Stomach (tissue), 9 donors: Measurements from ENCODE around the gene FIGN. TPM values are rescaled to one million over a fixed set of nuclear protein-coding genes. Genes with fewer than 3 reads are reported as not detected.

Experiments used
- DNase-seq, 2 donors: peaks; one replicate each; pipeline versions ENCODE4 v3.0.0 to v3.0.0-alpha.2; 2013 to 2019
- H3K27ac ChIP-seq, 5 donors: fragments of 200-600 bp in 4 of 5; sonication (generic) in 4 of 5; one replicate each; pipeline ENCODE4 v1.5.1; 2013 to 2019; ENCODE audit warnings: mild to moderate bottlenecking in 1 of 5, moderate library complexity in 1 of 5
- H3K27me3 ChIP-seq, 3 donors: fragments of 200-600 bp; sonication (generic); one replicate each; pipeline ENCODE4 v1.5.1; 2017 to 2019; ENCODE audit warnings: mixed run types in 1 of 3
- H3K36me3 ChIP-seq, 4 donors: fragments of 200-600 bp; sonication (generic); 1 replicate in 3 of 4; 2 replicates in 1 of 4; pipeline ENCODE4 v1.5.1; 2016 to 2019
- H3K4me1 ChIP-seq, 4 donors: fragments of 200-600 bp; sonication (generic); one replicate each; pipeline ENCODE4 v1.5.1; 2016 to 2019
- H3K4me3 ChIP-seq, 4 donors: fragments of 200-600 bp; sonication (generic) in 3 of 4; one replicate each; pipeline ENCODE4 v1.5.1; 2016 to 2019; ENCODE audit warnings: mild to moderate bottlenecking in 1 of 4
- H3K9me3 ChIP-seq, 4 donors: fragments of 200-600 bp; sonication (generic); one replicate each; pipeline ENCODE4 v1.5.1; 2016 to 2019
- EP300 ChIP-seq: sonication (generic); formaldehyde crosslinking; IDR thresholded peaks from one replicate; pipeline ENCODE4 v1.6.1; 2017; ENCODE audit warnings: antibody characterized with exemption
- POLR2A ChIP-seq, 4 donors: fragments of 450-650 bp; IDR thresholded peaks; one replicate each; pipeline ENCODE4 v1.6.1; 2016; ENCODE audit warnings: antibody characterized with exemption in 4 of 4, control low read depth in 2 of 4, mild to moderate bottlenecking in 1 of 4, moderate library complexity in 1 of 4
- POLR2AphosphoS5 ChIP-seq, 3 donors: sonication (generic); formaldehyde crosslinking; IDR thresholded peaks; one replicate each; pipeline ENCODE4 v1.6.1; 2016; ENCODE audit warnings: antibody characterized with exemption in 3 of 3
- WGBS, 5 donors: extraction: QIAGEN DNeasy Blood & Tissue Kit in 3 of 5; methylation state at CpG; one replicate each; pipeline versions ENCODE4 v1.1.5 to v1.1.7; 2013 to 2018; 5-methylcytosine and 5-hydroxymethylcytosine counted together
- intact Hi-C: fragments of 100-400 bp; cut with DNase I; formaldehyde crosslinking; loops from one replicate; pipeline ENCODE4 v1.15.1; 2023; ENCODE audit warnings: low total_unique reads
- polyA plus RNA-seq, 3 donors: library from polyadenylated mRNA; stranded (reverse); fragments of 200-250 nt; gene quantifications; one replicate each; pipeline ENCODE4 v1.2.3, GENCODE V29; 2013
- total RNA-seq, 5 donors: library from RNA; depleted of rRNA; stranded (reverse); fragments of >200 nt; gene quantifications; one replicate each; pipeline versions ENCODE4 v1.1.0 to v1.2.3, GENCODE V29; 2014 to 2016
- TF ChIP-seq, protein P1 (sequence below), 7 experiments: fragments of 450-650 bp in 4 of 7; fragments of 200-600 bp in 3 of 7; sonication (generic) in 3 of 7; IDR thresholded peaks; one replicate each; pipeline ENCODE4 v1.5.1; 2016 to 2019; ENCODE audit warnings: antibody characterized with exemption in 7 of 7, control low read depth in 2 of 7, mild to moderate bottlenecking in 1 of 7
- donor health status: healthy with polysubstance abuse.
- donor health status: Bipolar disorder and iron deficiency.
- donor health status: healthy.

The FIGN gene
- total and polyA plus RNA-seq, 8 donors: 0.33 to 8.9 (median 2.3) TPM

DNA sequence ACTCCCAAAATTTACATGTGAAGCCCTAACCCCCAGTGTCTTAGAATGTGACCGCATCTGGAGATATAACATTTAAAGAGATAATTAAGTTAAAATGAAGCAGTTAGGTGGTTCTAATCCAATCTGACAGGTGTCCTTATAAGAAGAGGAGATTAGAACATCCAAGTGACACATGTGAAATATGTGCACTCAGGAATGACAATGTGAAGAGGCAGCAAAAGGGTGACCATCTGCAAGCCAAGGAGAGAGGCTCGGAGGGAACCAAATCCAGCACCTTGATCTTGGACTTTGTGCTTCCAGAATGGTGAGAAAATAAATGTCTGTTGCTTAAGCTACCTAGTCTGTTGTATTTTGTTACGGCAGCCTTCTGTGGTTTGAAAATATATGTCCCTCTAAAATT is 165.4 kb downstream of the FIGN start:
- no peak for DNase-seq
- H3K4me3 ChIP-seq: no peak overlapping the region
- 90 to 98% (median 94%) methylated on average over 3 of the region's 3 CpGs for WGBS, 5 donors
- TF ChIP-seq, protein P1, sequence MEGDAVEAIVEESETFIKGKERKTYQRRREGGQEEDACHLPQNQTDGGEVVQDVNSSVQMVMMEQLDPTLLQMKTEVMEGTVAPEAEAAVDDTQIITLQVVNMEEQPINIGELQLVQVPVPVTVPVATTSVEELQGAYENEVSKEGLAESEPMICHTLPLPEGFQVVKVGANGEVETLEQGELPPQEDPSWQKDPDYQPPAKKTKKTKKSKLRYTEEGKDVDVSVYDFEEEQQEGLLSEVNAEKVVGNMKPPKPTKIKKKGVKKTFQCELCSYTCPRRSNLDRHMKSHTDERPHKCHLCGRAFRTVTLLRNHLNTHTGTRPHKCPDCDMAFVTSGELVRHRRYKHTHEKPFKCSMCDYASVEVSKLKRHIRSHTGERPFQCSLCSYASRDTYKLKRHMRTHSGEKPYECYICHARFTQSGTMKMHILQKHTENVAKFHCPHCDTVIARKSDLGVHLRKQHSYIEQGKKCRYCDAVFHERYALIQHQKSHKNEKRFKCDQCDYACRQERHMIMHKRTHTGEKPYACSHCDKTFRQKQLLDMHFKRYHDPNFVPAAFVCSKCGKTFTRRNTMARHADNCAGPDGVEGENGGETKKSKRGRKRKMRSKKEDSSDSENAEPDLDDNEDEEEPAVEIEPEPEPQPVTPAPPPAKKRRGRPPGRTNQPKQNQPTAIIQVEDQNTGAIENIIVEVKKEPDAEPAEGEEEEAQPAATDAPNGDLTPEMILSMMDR (IDR thresholded peaks at IDR 0.05): no peak
- no peaks in the 10 kb centered on the region for H3K9me3 ChIP-seq
- no peaks in the 10 kb centered on the region for H3K4me1 ChIP-seq
- no peak overlapping the region for H3K27ac ChIP-seq
- intact Hi-C loops: no loop called here
- no peaks in the 10 kb centered on the region for H3K36me3 ChIP-seq
- H3K27me3 ChIP-seq: no peaks in the 10 kb centered on the region

DNA sequence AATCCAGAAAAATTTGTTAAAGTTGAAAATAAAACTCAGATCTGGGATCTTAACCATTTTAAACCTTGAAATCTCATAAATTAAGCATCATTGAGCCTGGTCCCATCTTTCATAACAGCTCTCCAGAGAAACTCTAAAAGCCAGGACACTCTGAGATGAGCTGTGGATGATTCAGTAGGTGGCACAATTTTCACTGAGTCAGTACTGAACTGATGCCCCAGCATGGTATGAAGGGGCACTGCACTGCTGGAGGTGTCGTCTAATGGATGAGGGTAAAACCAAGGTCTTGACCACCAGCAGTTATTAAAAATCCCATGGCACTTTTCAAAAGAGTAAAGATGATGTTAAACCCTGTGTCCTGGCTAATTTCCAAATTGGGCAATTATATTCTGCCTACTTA is 170.6 kb downstream of the FIGN start:
- H3K4me1 ChIP-seq: no peaks in the 10 kb centered on the region

DNA sequence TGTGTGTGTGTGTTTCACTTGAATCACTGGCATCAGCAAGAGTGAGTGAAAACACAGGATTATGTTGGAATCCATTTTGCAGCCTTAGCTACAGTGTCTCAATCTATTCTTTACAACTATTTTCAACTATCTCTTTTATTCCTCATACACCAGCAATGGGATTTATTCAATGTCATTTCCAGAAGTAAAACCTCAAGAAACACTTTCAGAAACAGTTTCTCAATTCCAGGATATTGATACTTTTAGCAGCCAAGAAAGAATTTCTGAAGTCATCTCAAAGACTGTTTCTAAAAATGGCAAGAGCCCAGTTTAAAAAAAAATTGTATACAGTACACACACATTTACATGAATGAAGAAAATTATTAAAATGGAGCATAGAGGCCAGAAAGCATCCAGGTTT is 171.6 kb downstream of the FIGN start:
- Histone ChIP-seq H3K9me3 (no peaks in the 10 kb centered on the region), H3K36me3 (no peaks in the 10 kb centered on the region), H3K4me1 (no peaks in the 10 kb centered on the region), H3K27me3 (no peaks in the 10 kb centered on the region), H3K4me3 (no peak overlapping the region), H3K27ac (no peak overlapping the region)
- no peak for TF ChIP-seq POLR2A (IDR thresholded peaks at IDR 0.05)
- TF ChIP-seq EP300: no peak
- TF ChIP-seq POLR2AphosphoS5 (IDR thresholded peaks at IDR 0.05): no peak
- TF ChIP-seq, protein P1 (IDR thresholded peaks at IDR 0.05): no peak
- DNase-seq: no peak
- intact Hi-C loops: no loop called here

More for the DNA sequence above, 170.6 kb downstream of the FIGN start:
- DNase-seq: no peak
- no peaks in the 10 kb centered on the region for H3K27me3 ChIP-seq
- TF ChIP-seq POLR2AphosphoS5 (IDR thresholded peaks at IDR 0.05): no peak
- TF ChIP-seq, protein P1 (IDR thresholded peaks at IDR 0.05): no peak
- TF ChIP-seq EP300: no peak
- no peak for TF ChIP-seq POLR2A (IDR thresholded peaks at IDR 0.05)
- 69 to 90% (median 84%) methylated on average over 1 of the region's 1 CpG for WGBS, 5 donors
- no peaks in the 10 kb centered on the region for H3K36me3 ChIP-seq
- no peak overlapping the region for H3K27ac ChIP-seq
- no peaks in the 10 kb centered on the region for H3K9me3 ChIP-seq
- no peak overlapping the region for H3K4me3 ChIP-seq
- intact Hi-C loops: no loop called here

DNA sequence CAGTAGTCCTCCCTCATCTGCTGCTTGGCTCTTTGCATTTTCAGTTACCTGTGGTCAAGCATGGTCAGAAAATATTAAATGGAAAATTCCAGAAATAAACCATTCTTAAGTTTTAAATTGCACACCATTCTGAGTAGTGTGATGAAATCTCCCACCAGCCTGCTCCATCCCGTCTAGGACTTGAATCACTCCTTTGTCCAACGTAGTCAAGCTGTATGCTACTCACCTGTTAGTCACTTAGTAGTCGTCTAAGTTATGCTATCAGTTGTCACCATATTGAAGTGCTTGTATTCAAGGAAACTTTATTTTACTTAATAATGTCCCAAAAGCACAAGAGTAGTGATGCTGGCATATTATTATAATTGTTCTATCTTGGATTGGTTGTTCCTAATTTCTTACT is 172.5 kb downstream of the FIGN start:
- WGBS, 5 donors: 82 to 91% (median 85%) methylated on average over 3 of the region's 3 CpGs
- no peak for DNase-seq
- H3K4me3 ChIP-seq: no peak overlapping the region
- H3K27ac ChIP-seq: no peak overlapping the region
- TF ChIP-seq, protein P1 (IDR thresholded peaks at IDR 0.05): no peak
- no peak for TF ChIP-seq EP300
- TF ChIP-seq POLR2A (IDR thresholded peaks at IDR 0.05): no peak
- no peak for TF ChIP-seq POLR2AphosphoS5 (IDR thresholded peaks at IDR 0.05)
- H3K36me3 ChIP-seq: no peaks in the 10 kb centered on the region
- no peaks in the 10 kb centered on the region for H3K27me3 ChIP-seq
- no peaks in the 10 kb centered on the region for H3K4me1 ChIP-seq
- intact Hi-C loops: no loop called here
- H3K9me3 ChIP-seq: no peaks in the 10 kb centered on the region
